Stimulated activated CD8-positive, alpha-beta memory T cell treated with anti-CD3 and anti-CD28 coated beads, Interleukin-12 subunit alpha, Interleukin-12 subunit beta, amount 100 ng/mL, for 24 hours (primary cell): ENCODE data around the gene PCDHGB4.
"Not testable (repeated sequence)": the region's sequence is repeated elsewhere in the genome, so short reads cannot be mapped to it uniquely, and the experiment has no call there.

ENCODE experiments used
- DNase-seq: peaks from one replicate; pipeline ENCODE4 v3.0.0-alpha.2; 2020; ENCODE audit errors: extremely low read depth

The PCDHGB4 gene

GRCh38 chr5:141366016-141366896 is 21.2 kb upstream of the PCDHGB4 start:
- DNase-seq = no peak

GRCh38 chr5:141369994-141370848 is 17.3 kb upstream of the PCDHGB4 start, which contains the start of gene PCDHGB3:
Gene PCDHGB3 (plus strand): TSS chr5:141370242. CDS start chr5:141370395, 153 bp downstream.
- no peak for DNase-seq

- no peak for DNase-seq
These were observed 15.7 kb upstream of the PCDHGB4 start for GRCh38 chr5:141371572-141372475.

- DNase-seq = no peak
These were observed 13.7 kb upstream of the PCDHGB4 start, which contains the start of gene PCDHGA6 for GRCh38 chr5:141373673-141374317. Gene PCDHGA6 (plus strand): TSS chr5:141373891. CDS start chr5:141374084, 193 bp downstream.

GRCh38 chr5:141374627-141375026 is 12.9 kb upstream of the PCDHGB4 start:
- no peak for DNase-seq

- not testable (repeated sequence) for DNase-seq
These were observed 11.9 kb upstream of the PCDHGB4 start for GRCh38 chr5:141375444-141376155.

GRCh38 chr5:141382469-141383294 is 4.8 kb upstream of the PCDHGB4 start, which contains the start of gene PCDHGA7:
Gene PCDHGA7 (plus strand): TSS chr5:141382742. CDS start chr5:141382900, 158 bp downstream.
- no peak for DNase-seq

- DNase-seq = no peak
These were observed 4.2 kb upstream of the PCDHGB4 start for GRCh38 chr5:141383345-141383744.

- DNase-seq = no peak
These were observed 2.8 kb upstream of the PCDHGB4 start for GRCh38 chr5:141384471-141385267.

GRCh38 chr5:141388661-141389060 is 1.2 kb downstream of the PCDHGB4 start:
- no peak for DNase-seq

GRCh38 chr5:141389153-141390042 is 1.9 kb downstream of the PCDHGB4 start:
- DNase-seq = no peak

GRCh38 chr5:141392429-141393198 is 5.1 kb downstream of the PCDHGB4 start, which contains the start of gene PCDHGA8:
Gene PCDHGA8 (plus strand): TSS chr5:141392633. CDS start chr5:141392814, 181 bp downstream.
- DNase-seq = no peak

GRCh38 chr5:141393267-141393666 is 5.8 kb downstream of the PCDHGB4 start:
- no peak for DNase-seq

- DNase-seq = not testable (repeated sequence)
These were observed 7.1 kb downstream of the PCDHGB4 start for GRCh38 chr5:141394401-141395187.

- DNase-seq = not testable (repeated sequence)
These were observed 10.5 kb downstream of the PCDHGB4 start, which contains the start of gene PCDHGB5 for GRCh38 chr5:141397756-141398551. Gene PCDHGB5 (plus strand): TSS chr5:141397947. CDS start chr5:141398128, 181 bp downstream.
